Ascending aorta (tissue), 2 donors: ENCODE measurements around the gene STXBP2. TPM values are rescaled to one million over a fixed set of nuclear protein-coding genes. Genes with fewer than 3 reads are reported as not detected.

Experiments used
- DNase-seq, 2 donors: peaks; one replicate each; pipeline ENCODE4 v3.0.0-alpha.2; 2019; ENCODE audit warnings: low spot score in 2 of 2
- H3K27ac ChIP-seq, 2 donors: fragments of 200-600 bp; sonication (generic); one replicate each; pipeline ENCODE4 v1.5.1; 2016 to 2017; ENCODE audit warnings: mild to moderate bottlenecking in 1 of 2
- H3K27me3 ChIP-seq: fragments of 200-600 bp; sonication (generic); one replicate; pipeline ENCODE4 v1.5.1; 2017
- H3K36me3 ChIP-seq, 2 donors: fragments of 200-600 bp; sonication (generic); one replicate each; pipeline ENCODE4 v1.5.1; 2016
- H3K4me1 ChIP-seq, 2 donors: fragments of 200-600 bp; sonication (generic); one replicate each; pipeline ENCODE4 v1.5.1; 2016 to 2017; ENCODE audit warnings: mild to moderate bottlenecking in 1 of 2
- H3K4me3 ChIP-seq, 2 donors: fragments of 200-600 bp; sonication (generic); one replicate each; pipeline ENCODE4 v1.5.1; 2016 to 2017; ENCODE audit warnings: mild to moderate bottlenecking in 1 of 2
- H3K9me3 ChIP-seq, 2 donors: fragments of 200-600 bp; sonication (generic); one replicate each; pipeline ENCODE4 v1.5.1; 2016
- intact Hi-C: fragments of 100-400 bp; cut with DNase I; formaldehyde crosslinking; loops from one replicate; pipeline ENCODE4 v1.15.1; 2023
- total RNA-seq: library from RNA; depleted of rRNA; stranded (reverse); fragments of >200 nt; gene quantifications from one replicate; pipeline ENCODE4 v1.1.0, GENCODE V29; 2016
- TF ChIP-seq, protein P1 (sequence below), 3 experiments: fragments of 200-600 bp in 2 of 3; fragments of 450-650 bp in 1 of 3; sonication (generic) in 2 of 3; IDR thresholded peaks; one replicate each; pipeline ENCODE4 v1.5.1; 2016 to 2019; ENCODE audit warnings: antibody characterized with exemption in 3 of 3, mild to moderate bottlenecking in 1 of 3, moderate library complexity in 1 of 3

The STXBP2 gene
- total RNA-seq, 1 donor from 2014 or later: 26.6 TPM

- Histone ChIP-seq H3K27ac (no peak overlapping the region), H3K4me3 (no peak overlapping the region), H3K27me3 (no peaks in the 10 kb centered on the region), H3K4me1 (peaks cover 7 to 21% of the 10 kb centered on the region in 2 donors), H3K36me3 (peaks cover 0 to 5% of the 10 kb centered on the region in 2 donors), H3K9me3 (no peaks in the 10 kb centered on the region)
- TF ChIP-seq, protein P1, sequence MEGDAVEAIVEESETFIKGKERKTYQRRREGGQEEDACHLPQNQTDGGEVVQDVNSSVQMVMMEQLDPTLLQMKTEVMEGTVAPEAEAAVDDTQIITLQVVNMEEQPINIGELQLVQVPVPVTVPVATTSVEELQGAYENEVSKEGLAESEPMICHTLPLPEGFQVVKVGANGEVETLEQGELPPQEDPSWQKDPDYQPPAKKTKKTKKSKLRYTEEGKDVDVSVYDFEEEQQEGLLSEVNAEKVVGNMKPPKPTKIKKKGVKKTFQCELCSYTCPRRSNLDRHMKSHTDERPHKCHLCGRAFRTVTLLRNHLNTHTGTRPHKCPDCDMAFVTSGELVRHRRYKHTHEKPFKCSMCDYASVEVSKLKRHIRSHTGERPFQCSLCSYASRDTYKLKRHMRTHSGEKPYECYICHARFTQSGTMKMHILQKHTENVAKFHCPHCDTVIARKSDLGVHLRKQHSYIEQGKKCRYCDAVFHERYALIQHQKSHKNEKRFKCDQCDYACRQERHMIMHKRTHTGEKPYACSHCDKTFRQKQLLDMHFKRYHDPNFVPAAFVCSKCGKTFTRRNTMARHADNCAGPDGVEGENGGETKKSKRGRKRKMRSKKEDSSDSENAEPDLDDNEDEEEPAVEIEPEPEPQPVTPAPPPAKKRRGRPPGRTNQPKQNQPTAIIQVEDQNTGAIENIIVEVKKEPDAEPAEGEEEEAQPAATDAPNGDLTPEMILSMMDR (IDR thresholded peaks at IDR 0.05): no peak
- intact Hi-C loops: no loop called here
- DNase-seq: no peak
These were observed 4.3 kb upstream of the STXBP2 start for GRCh38 chr19:7632340-7633203.

DNA sequence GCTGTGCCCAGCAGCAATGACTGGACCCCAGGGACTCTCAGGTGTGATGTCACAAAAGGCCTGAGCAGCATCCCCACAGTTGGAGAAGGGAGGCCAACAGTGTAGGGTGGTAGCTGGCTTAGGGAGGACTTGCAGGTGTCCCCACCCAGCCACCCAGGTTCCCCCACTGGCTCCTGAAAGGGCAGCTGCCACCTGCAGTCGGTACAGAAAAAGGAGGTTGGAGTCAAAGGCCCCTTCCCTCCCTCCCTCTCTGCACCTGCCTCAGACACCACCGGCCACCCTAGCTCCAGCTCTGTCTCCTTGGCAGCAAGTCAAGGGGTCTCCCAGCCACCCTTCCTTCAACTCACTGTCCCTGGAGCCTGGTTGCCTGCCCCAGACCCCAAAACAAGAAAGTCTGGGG, 3.2 kb upstream of the STXBP2 start, which contains the start of gene PCP2:
Gene PCP2, minus strand, starts transcription at position 22 of the 400 bp plus-strand sequence. CDS start 262 bp downstream, outside the sequence.
- Histone ChIP-seq H3K4me1 (peaks cover 7 to 12% of the 10 kb centered on the region in 2 donors), H3K27ac (no peak within 1 kb of the TSS), H3K36me3 (peaks cover 0 to 5% of the 10 kb centered on the region in 2 donors), H3K4me3 (no peak within 1 kb of the TSS), H3K27me3 (no peaks in the 10 kb centered on the region), H3K9me3 (no peaks in the 10 kb centered on the region)
- TF ChIP-seq, protein P1 (IDR thresholded peaks at IDR 0.05): no peak
- DNase-seq: no peak
- intact Hi-C loops: no loop called here

DNA sequence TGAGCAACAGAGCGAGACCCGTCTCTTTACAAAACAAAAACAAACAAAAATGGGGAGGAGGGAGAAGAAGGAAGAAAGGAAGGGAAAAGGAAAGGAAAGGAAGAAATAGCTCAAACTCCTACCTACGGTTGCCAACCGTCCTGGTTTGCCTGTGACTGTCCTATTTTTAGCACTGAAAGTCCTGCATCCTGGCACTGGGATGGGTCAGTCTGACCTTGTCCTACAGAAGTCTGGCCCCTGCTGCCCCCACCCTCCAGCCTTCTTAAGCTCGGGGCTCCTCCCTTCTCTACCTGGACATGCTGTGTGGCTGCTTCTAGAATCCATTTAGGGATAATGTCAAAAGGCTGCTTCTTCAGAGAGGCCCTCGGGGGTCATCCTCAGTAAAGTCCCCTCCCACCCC, 1.2 kb upstream of the STXBP2 start:
- H3K27me3 ChIP-seq: no peaks in the 10 kb centered on the region
- H3K36me3 ChIP-seq: peaks cover 0 to 5% of the 10 kb centered on the region in 2 donors
- no peak for DNase-seq
- peaks cover 3% of the 10 kb centered on the region in 2 donors for H3K4me1 ChIP-seq
- intact Hi-C loops: no loop called here
- H3K4me3 ChIP-seq: no peak overlapping the region
- no peaks in the 10 kb centered on the region for H3K9me3 ChIP-seq
- no peak overlapping the region for H3K27ac ChIP-seq
- TF ChIP-seq, protein P1 (IDR thresholded peaks at IDR 0.05): no peak

- Histone ChIP-seq H3K27ac (no peak overlapping the region), H3K4me3 (peak overlapping the region; percentile 51 to 61), H3K27me3 (no peaks in the 10 kb centered on the region), H3K4me1 (no peaks in the 10 kb centered on the region), H3K36me3 (peaks cover 0 to 5% of the 10 kb centered on the region in 2 donors), H3K9me3 (no peaks in the 10 kb centered on the region)
- intact Hi-C loops: no loop called here
- TF ChIP-seq, protein P1 (IDR thresholded peaks at IDR 0.05): no peak
- no peak for DNase-seq
These were observed 606 bp upstream of the STXBP2 start for GRCh38 chr19:7636317-7636690.

DNA sequence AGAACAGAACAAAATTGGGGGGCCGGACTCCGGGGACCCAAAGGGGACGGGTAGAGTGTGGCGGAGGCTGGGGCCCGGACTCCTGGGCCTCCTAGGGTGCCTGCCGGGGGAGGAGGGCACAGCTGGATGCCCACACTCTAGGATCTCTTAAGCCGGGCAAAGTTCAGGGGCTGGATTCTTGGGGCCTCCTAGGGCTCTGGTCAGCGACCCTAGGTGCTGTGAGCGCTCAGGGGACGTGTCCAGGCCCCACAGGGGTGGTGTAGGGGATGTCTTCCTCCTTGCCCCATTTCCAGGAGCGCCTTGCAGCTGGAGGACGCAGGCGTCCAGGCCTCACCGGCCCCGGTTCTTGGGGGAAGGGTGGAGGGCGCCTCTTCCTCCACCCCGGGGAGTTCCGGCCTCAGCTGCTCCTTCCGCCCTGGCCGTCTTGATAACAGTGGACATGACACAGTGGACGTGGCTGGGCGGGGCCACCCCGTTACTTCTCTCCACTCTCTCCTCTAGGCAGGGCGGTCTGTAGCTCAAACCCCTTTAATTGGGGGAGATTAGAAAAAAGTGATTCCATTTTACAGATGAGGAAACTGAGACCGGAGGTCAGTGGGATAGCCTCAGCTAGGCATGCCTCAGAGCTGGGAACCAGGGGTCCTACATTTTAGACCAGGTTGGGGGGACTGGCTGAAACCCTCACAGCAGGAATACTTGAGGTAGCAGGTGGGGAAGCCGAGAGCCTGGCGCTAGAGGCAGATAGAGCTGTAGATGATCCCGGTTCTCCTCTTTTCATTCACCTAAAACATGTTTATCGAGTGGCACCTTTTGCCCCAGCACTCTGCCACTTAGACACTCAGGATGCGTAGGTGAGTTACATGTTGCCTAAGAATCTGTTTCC, 705 bp downstream of the STXBP2 start:
- intact Hi-C loops: no loop called here
- TF ChIP-seq, protein P1 (IDR thresholded peaks at IDR 0.05): no peak
- H3K4me1 ChIP-seq: no peaks in the 10 kb centered on the region
- H3K4me3 ChIP-seq: peak overlapping the region; percentile 51 to 61
- no peaks in the 10 kb centered on the region for H3K27me3 ChIP-seq
- no peak for DNase-seq
- peak overlapping the region in 1 of 2 donors; percentile 55 for H3K27ac ChIP-seq
- no peaks in the 10 kb centered on the region for H3K9me3 ChIP-seq
- no peaks in the 10 kb centered on the region for H3K36me3 ChIP-seq
